Right cardiac atrium (tissue), 5 donors: ENCODE results near the gene HOXB5. TPM values are rescaled to one million over a fixed set of nuclear protein-coding genes. Genes with fewer than 3 reads are reported as not detected.
A peak's percentile ranks its signal among the peaks of the same experiment; 100 is the strongest.

Source experiments
- ATAC-seq, 2 donors: fragments of 200-7000 bp; cut with Tn5 transposase; one replicate each; pipeline versions ENCODE4 v1.8.0 to v1.9.1; 2020; ENCODE audit warnings: moderate library complexity in 2 of 2, mild to moderate bottlenecking in 1 of 2
- DNase-seq, 3 donors: peaks; one replicate each; pipeline ENCODE4 v3.0.0-alpha.2; 2020
- H3K27ac ChIP-seq: one replicate; pipeline ENCODE4 v1.5.1; 2013; ENCODE audit warnings: mild to moderate bottlenecking, low read length, control low read depth, moderate library complexity
- H3K27me3 ChIP-seq: one replicate; pipeline ENCODE4 v1.6.1; 2013; ENCODE audit not compliant: control insufficient read depth, insufficient read depth
- H3K4me1 ChIP-seq: one replicate; pipeline ENCODE4 v1.6.1; 2013; ENCODE audit warnings: low read length; ENCODE audit not compliant: control insufficient read depth, insufficient read depth
- H3K4me3 ChIP-seq: one replicate; pipeline ENCODE4 v1.5.1; 2013; ENCODE audit warnings: low read length, control low read depth
- H3K9me3 ChIP-seq: one replicate; pipeline ENCODE4 v1.6.1; 2013; ENCODE audit warnings: low read length; ENCODE audit not compliant: control insufficient read depth
- WGBS: extraction: QIAGEN DNeasy Blood & Tissue Kit; methylation state at CpG from one replicate; pipeline ENCODE4 v1.1.7; 2013; 5-methylcytosine and 5-hydroxymethylcytosine counted together
- intact Hi-C, 4 donors: fragments of 100-400 bp; cut with DNase I; formaldehyde crosslinking; loops; one replicate each; pipeline versions ENCODE4 v1.11.0 to v1.14.0; 2022 to 2023
- polyA plus RNA-seq: library from polyadenylated mRNA; stranded (reverse); fragments of 200-250 nt; gene quantifications from one replicate; pipeline ENCODE4 v1.2.3, GENCODE V29; 2013
- total RNA-seq, 4 donors: library from RNA; stranded (reverse); fragmentation: NEBNext Ultra II Directional; extraction: Animal tissue kit (Norgen Biotek cat#: 25700); gene quantifications; one replicate each; pipeline ENCODE4 v1.2.1, GENCODE V29; 2021
- donor health status: healthy with polysubstance abuse.
- donor health status: DM: no; HTN: yes; CAD: no.
- donor health status: DM: no; HTN: no; CAD: no.
- donor health status: DM: no; HTN: yes; CAD: no; lungs with severe emphysema.
- donor health status: DM: yes; HTN: yes; CAD: no.

HOXB5 gene
- total and polyA plus RNA-seq, 5 donors: 0.12 to 0.37 (median 0.14) TPM; not detected in 1

GRCh38 chr17:48627623-48628521, 34.3 kb upstream of the HOXB5 start:
- Histone ChIP-seq H3K27ac (no peak overlapping the region), H3K27me3 (no peaks in the 10 kb centered on the region), H3K4me3 (no peak overlapping the region), H3K4me1 (peaks cover 3% of the 10 kb centered on the region), H3K9me3 (no peaks in the 10 kb centered on the region)
- WGBS: 16% methylated on average over 27 of the region's 27 CpGs
- ATAC-seq (no peak), DNase-seq (no peak)
- intact Hi-C loops: loop anchor here in 1 of 4 donors (10.0 kb wide), 1 partner anchor 483 kb away; no protein-coding TSS in a partner anchor

- 17% methylated on average over 5 of the region's 5 CpGs for WGBS
- H3K4me1 ChIP-seq: peaks cover 3% of the 10 kb centered on the region
- H3K4me3 ChIP-seq: no peak overlapping the region
- H3K27ac ChIP-seq: no peak overlapping the region
- intact Hi-C loops: loop anchor here in 1 of 4 donors (10.0 kb wide), 1 partner anchor 482 kb away; no protein-coding TSS in a partner anchor
- H3K9me3 ChIP-seq: no peaks in the 10 kb centered on the region
- ATAC-seq: no peak
- DNase-seq: no peak
- H3K27me3 ChIP-seq: no peaks in the 10 kb centered on the region
These were observed 33.6 kb upstream of the HOXB5 start for GRCh38 chr17:48627118-48627597.

GRCh38 chr17:48626245-48627117, 32.9 kb upstream of the HOXB5 start, which contains the start of gene HOXB9:
Gene HOXB9 (minus strand): TSS chr17:48626358. CDS start chr17:48626269, 89 bp downstream.
- no peaks in the 10 kb centered on the region for H3K9me3 ChIP-seq
- H3K27ac ChIP-seq: no peak within 1 kb of the TSS
- DNase-seq (no peak), ATAC-seq (no peak)
- no peaks in the 10 kb centered on the region for H3K27me3 ChIP-seq
- peaks cover 3% of the 10 kb centered on the region for H3K4me1 ChIP-seq
- intact Hi-C loops: loop anchor here in 1 of 4 donors (10.0 kb wide), 1 partner anchor 482 kb away; no protein-coding TSS in a partner anchor
- WGBS: 1% methylated on average over 50 of the region's 50 CpGs
- peak within 1 kb of the TSS; percentile 38 for H3K4me3 ChIP-seq

GRCh38 chr17:48625495-48626244, 32.1 kb upstream of the HOXB5 start:
- H3K27me3 ChIP-seq: no peaks in the 10 kb centered on the region
- intact Hi-C loops: loop anchor here in 1 of 4 donors (10.0 kb wide), 1 partner anchor 481 kb away; no protein-coding TSS in a partner anchor
- WGBS: 1% methylated on average over 69 of the region's 69 CpGs
- peaks cover 3% of the 10 kb centered on the region for H3K4me1 ChIP-seq
- H3K27ac ChIP-seq: no peak overlapping the region
- no peak for DNase-seq
- ATAC-seq: peak; percentile 44 to 59
- no peaks in the 10 kb centered on the region for H3K9me3 ChIP-seq
- H3K4me3 ChIP-seq: peak overlapping the region; percentile 38

GRCh38 chr17:48624544-48625494, 31.2 kb upstream of the HOXB5 start:
- peaks cover 3% of the 10 kb centered on the region for H3K4me1 ChIP-seq
- no peaks in the 10 kb centered on the region for H3K27me3 ChIP-seq
- no peaks in the 10 kb centered on the region for H3K9me3 ChIP-seq
- peak overlapping the region; percentile 38 for H3K4me3 ChIP-seq
- DNase-seq: no peak
- intact Hi-C loops: loop anchor here in 1 of 4 donors (10.0 kb wide), 1 partner anchor 480 kb away; no protein-coding TSS in a partner anchor
- no peak overlapping the region for H3K27ac ChIP-seq
- WGBS: 2% methylated on average over 66 of the region's 66 CpGs
- peak; percentile 47 to 49 for ATAC-seq

- no peaks in the 10 kb centered on the region for H3K27me3 ChIP-seq
- H3K4me3 ChIP-seq: no peak overlapping the region
- H3K9me3 ChIP-seq: no peaks in the 10 kb centered on the region
- DNase-seq: no peak
- peaks cover 3% of the 10 kb centered on the region for H3K4me1 ChIP-seq
- 18% methylated on average over 5 of the region's 5 CpGs for WGBS
- H3K27ac ChIP-seq: no peak overlapping the region
- intact Hi-C loops: loop anchor here in 1 of 4 donors (10.0 kb wide), 1 partner anchor 479 kb away; no protein-coding TSS in a partner anchor
- no peak for ATAC-seq
These were observed 30.5 kb upstream of the HOXB5 start for GRCh38 chr17:48624118-48624517.

GRCh38 chr17:48623583-48623982, 30.0 kb upstream of the HOXB5 start:
- ATAC-seq (no peak), DNase-seq (no peak)
- peaks cover 3% of the 10 kb centered on the region for H3K4me1 ChIP-seq
- no peaks in the 10 kb centered on the region for H3K9me3 ChIP-seq
- no peaks in the 10 kb centered on the region for H3K27me3 ChIP-seq
- H3K4me3 ChIP-seq: no peak overlapping the region
- H3K27ac ChIP-seq: no peak overlapping the region
- WGBS: 10% methylated on average over 4 of the region's 4 CpGs
- intact Hi-C loops: loop anchor here in 1 of 4 donors (10.0 kb wide), 1 partner anchor 479 kb away; no protein-coding TSS in a partner anchor

GRCh38 chr17:48622857-48623256, 29.3 kb upstream of the HOXB5 start:
- no peak overlapping the region for H3K4me3 ChIP-seq
- DNase-seq (no peak), ATAC-seq (no peak)
- H3K4me1 ChIP-seq: peaks cover 3% of the 10 kb centered on the region
- H3K27ac ChIP-seq: no peak overlapping the region
- 20% methylated on average over 11 of the region's 11 CpGs for WGBS
- H3K27me3 ChIP-seq: no peaks in the 10 kb centered on the region
- intact Hi-C loops: loop anchor here in 1 of 4 donors (10.0 kb wide), 1 partner anchor 478 kb away; no protein-coding TSS in a partner anchor
- H3K9me3 ChIP-seq: no peaks in the 10 kb centered on the region
